SK-N-MC (cell line): ENCODE measurements around the gene PRTG.

Experiments
- EZH2 ChIP-seq: fragments of 200-600 bp; sonication (generic); IDR thresholded peaks from one replicate; pipeline ENCODE4 v1.6.1; 2017; ENCODE audit warnings: antibody characterized with exemption
- FOXP2 ChIP-seq: optimal IDR thresholded peaks from 2 replicates; pipeline ENCODE3; 2011; ENCODE audit warnings: mild to moderate bottlenecking, moderate library complexity; ENCODE audit not compliant: insufficient read depth; ENCODE audit errors: extremely low read length, control extremely low read depth
- POLR2AphosphoS5 ChIP-seq: IDR thresholded peaks from 2 replicates; pipeline ENCODE4 v1.6.1; 2012; ENCODE audit warnings: mild to moderate bottlenecking, low read depth, low read length, borderline replicate concordance

- TF ChIP-seq EZH2 (no peak), POLR2AphosphoS5 (no peak), FOXP2 (no peak)
Observed at GRCh38 chr15:55739641-55740040, 3.3 kb downstream of the PRTG start.
